ENCODE measurements around the gene PGAP2.
"Not testable (repeated sequence)": the region's sequence is repeated elsewhere in the genome, so short reads cannot be mapped to it uniquely, and the experiment has no call there.

The PGAP2 gene

DNA sequence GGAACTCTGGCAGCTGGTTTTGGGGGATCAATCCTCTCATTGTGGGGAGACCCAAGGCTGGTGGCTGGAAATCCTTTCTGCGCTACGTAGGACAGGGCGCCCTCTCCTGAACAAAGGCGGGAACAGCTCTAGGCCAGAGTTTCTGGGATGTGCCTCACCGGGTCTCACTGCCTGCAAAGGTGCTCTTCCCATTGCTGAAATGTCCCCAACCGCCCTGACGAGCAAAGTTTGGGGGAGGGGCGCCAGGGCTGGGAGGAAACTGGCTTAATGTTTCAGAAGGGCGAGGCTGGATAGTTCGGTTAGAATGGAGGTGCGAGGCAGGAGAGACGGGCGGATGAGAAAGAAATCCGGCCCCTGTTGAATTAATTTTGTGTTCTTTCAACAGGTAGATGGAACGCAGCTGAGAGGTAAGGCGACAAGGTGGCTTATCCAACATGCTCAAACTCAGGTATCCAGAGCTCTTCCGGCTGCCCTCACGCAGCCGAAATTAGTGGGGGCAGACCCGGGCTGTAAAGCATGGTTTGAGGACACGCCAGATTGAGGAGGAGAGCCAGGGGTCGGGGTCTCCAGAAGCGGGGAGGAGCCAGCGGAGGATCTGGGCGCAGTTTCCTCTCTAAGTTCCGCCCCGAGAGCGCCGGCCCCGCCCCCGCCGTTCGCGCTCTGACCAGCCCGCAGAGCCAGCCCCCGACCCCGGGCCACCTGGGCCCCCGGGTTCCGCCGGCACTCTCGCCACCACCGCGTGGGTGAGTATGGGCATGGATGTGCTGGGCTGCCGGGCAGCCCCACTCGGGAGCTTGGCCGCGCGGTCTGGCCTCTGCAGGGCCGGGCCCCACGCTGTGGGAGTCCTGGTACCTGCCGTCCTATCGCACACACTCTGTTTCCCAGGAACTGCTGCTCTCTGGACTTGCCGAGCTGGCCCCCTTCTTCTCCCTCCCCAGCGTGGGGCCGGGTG lies at the start of gene PGAP2:
TSS of gene PGAP2 (plus strand) at position 652 of the 952 bp plus-strand sequence. CDS start 2,700 bp downstream, outside the sequence.
- peak; percentile 80 for DNase-seq

DNA sequence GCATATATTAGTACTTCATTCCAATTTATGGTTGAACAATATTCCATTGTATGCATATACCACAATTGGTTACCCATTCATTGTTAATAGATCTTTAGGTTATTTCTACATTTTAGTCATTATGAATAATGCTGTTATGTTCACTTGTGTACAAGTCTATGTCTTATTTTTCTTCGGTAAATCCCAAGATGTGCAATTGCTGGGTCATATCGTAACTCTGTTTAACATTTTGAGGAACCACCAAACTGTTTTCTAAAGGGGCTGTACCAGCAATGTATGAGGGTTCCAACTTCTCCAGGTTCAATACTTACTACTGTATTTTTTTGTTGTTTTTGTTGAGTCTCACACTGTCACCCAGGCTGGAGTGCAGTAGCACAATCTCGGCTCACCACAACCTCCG lies 44.1 kb upstream of the PGAP2 start:
- no peak for DNase-seq

DNA sequence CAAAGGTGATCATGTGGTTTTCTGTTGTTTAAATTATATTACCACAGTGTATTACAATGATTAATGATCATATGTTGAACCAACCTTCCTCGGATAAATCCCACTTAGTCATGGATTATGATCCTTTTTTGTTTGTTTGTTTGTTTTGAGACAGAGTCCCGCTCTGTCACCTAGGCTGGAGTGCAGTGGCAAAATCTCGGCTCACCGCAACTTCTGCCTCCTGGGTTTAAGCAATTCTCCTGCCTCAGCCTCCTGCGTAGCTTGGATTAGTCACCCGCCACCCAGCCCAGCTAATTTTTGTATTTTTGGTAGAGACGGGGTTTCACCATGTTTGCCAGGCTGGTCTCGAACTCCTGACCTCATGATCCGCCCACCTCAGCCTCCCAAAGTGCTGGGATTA lies 41.5 kb upstream of the PGAP2 start:
- DNase-seq: not testable (repeated sequence)

DNA sequence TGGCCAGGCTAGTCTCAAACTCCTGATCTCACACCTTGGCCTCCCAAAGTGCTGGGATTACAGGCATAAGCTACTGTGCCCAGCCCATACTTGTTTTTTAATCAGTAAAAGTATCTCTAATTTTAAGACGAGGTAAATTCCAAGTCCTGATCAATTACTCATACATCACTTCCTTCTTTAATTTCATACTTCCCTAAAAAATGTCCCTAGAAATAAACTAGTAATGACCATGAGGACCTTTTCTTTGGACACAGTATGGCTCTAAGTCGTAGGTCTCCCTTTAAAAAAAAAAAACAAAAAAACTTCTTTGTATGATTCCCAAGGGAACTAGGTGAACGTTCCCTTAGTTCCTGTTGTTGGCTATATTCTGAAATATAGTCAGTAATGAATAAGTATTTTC lies 40.8 kb upstream of the PGAP2 start:
- no peak for DNase-seq

DNA sequence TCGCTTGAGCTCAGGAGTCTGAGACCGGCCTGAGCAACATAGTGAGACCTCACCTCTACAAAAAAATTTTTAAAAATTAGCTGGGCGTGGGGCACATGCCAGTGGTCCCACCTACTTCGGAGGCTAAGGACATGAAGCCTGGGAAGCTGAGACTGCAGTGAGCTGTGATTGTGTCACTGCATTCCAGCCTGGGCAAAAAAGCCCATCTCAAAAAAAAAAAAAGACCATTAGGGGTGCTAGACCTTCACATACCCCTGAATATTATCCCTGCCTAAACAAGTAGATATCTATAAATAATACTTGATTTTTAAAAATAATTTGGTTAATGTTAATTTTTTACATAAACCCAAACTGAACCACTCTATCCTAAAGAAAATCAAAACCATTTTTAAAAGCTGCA lies 35.2 kb upstream of the PGAP2 start:
- DNase-seq: no peak

DNA sequence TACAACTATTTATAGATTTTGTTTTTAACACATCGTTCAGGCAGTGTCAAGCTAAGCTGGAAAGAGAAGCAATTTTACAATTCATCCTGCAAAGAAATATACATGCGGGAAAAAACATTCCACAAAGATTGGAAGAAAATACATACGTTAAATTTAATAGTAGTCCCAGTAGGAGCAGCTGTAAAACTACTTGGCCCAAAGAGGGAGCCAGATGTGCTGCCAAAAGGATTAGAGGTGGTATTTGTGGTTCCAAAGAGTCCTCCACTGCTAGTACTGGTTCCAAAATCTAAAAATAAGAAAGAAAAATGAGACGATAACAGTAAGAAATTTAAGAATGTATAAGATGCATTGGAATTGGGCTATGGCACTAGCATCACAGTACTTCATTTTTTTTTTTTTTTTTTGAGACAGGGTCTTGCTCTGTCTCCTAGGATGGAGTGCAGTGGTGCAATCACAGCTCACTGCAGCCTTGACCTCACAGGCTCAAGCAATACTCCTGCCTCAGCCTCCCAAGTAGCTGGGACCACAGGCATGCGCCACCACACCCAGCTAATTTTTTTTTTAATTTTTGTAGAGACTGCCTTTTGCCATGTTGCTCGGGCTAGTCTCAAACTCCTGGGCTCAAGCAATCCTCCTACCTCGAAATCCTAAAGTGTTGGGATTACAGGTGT lies 32.5 kb upstream of the PGAP2 start:
- no peak for DNase-seq

DNA sequence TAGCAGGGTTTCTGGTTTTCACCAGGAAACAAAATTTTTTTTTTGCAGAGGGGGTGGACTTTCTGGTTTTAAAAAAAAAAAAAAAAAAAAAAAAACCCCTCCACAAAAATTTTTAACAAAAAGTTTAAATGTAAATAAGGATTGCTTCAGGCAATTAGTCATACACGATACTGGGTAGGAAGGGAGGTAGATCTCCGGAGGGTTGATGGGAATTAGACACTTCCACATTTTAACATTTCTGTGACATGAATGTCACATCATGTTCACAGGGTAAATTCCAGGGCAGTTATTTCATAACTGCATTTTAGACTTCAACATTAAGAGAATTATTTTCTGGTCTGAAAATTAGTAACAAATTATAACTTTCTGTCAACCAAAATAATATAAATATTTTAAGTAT lies 26.9 kb upstream of the PGAP2 start:
- DNase-seq: no peak

DNA sequence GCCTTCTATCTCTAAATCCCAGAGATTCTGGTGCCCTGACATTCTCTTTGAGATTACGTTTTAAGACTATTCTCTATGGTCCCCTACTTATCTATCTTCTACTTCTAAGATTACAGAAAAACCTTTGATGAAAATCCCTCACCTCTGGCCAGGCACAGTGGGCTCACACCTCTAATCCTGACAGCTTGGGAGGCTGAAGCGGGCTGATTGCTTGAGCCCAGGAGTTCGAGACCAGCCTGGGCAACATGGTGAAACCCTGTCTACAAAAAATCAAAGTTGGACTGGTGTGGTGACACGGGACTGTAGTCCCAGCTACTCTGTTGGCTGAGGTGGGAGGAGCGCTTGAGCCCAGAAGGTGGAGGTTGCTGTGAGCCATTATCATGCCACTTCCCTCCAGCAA lies 25.4 kb upstream of the PGAP2 start:
- no peak for DNase-seq

DNA sequence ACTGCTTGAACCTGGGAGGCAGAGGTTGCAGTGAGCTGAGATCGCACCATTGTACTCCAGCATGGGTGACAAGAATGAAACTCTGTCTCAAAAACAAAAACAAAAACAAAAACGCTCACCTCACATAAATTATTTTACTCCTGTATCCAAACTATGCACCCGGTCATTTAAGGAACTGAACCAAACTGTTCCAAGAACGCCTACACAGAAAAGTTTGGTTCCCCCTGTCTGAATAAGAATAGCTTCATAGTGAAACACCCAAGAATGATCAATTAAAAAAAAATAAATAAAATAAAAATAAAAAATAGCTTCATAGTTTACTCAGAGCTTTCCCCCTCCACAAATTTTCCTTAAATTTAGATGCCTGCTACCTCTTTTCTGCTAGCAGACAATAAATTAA lies 24.7 kb upstream of the PGAP2 start:
- no peak for DNase-seq

DNA sequence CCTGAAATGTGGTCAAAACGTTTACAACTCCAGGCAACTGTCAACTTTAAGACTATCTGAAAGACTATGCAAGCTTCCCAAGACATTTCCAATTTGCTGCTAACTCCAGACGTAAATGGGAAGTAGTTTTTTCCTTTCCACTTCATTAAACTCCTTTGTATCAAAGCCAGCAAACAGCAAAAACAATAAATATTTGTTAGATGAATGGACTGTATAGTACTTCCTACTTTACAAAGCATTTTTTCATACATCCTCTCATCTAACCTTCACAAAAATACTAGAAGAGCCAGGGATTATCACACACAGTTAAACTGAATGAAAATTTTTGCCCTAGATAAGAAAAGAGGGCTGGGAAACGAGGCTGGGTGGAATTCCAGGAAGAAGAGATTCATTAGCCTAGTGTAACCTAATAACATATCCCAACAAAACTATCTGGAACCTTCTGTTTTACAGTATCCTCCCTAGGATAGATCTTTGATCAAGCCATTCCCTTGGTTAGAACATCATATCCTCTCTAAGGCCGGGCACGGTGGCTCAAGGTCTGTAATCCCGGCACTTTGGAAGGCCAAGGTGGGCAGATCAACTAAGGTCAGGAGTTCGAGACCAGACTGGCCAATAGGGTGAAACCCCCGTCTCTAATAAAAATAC lies 21.5 kb upstream of the PGAP2 start:
- no peak for DNase-seq

DNA sequence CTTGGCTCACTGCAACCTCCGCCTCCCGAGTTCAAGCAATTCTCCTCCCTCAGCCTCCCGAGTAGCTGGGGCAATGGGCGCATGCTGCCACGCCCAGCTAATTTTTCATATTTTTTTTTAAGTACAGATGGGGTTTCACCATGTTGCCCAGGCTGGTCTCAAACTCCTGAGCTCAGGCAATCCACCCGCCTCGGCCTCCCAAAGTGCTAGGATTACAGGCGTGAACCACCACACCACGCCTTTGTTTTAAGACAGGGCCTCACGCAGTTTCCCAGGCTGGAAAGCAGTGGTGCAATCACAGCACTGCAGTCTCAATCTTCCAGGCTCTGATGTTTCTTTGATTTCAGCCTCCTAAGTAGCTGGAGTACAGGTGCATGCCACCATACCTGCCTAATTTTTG lies 14.0 kb upstream of the PGAP2 start:
- DNase-seq: not testable (repeated sequence)

DNA sequence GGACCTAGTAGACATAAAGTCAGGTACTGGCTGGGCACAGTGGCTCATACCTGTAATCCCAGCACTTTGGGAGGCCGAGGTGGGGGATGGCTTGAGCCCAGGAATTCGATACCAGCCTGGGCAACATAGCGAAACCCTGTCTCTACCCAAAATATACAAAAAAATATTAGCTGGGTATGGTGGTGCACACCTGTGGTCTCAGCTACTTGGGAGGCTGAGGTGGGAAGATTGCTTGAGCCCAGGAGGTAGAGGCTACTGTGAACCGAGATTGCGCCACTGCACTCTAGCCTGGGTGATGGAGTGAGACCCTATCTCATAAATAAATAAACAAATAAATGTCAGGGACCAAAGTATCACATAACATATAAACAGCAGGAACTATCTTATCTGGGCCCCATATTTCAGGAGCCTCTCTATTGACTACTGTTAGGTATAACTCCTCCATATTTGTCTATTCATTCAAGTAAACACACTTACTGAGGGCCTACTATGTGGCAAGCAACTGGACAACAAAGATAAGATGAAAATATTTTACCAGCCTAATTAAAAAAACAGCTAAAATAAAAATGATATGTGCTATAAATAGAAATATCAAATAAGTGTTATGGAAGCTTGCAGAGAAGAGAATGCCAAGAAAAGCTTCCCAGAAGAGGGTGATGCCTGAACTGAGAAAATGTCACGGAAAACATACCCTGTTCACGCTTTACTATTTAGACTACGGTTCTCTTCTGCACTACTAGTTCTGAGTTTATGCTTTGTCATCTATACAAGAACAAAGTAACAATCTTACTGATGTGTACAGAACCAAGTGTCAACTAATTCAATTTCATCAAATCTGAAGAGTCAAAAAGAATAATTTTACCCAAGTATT lies 13.0 kb upstream of the PGAP2 start:
- DNase-seq: no peak

DNA sequence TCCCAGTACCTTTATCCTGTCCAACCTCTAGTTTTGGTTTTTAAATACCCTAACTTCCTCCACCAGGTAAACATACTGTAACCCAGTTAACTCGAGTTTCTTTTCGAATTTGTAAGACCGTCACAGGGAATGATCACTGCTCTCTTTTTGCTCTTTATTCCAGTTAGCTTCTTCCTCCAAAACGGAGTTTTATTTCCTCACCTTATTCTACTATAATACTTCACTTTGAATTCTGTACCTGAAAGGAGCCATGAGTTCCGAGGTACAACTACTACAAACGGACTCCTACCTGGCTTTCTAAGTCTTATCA lies 12.4 kb upstream of the PGAP2 start:
- no peak for DNase-seq

DNA sequence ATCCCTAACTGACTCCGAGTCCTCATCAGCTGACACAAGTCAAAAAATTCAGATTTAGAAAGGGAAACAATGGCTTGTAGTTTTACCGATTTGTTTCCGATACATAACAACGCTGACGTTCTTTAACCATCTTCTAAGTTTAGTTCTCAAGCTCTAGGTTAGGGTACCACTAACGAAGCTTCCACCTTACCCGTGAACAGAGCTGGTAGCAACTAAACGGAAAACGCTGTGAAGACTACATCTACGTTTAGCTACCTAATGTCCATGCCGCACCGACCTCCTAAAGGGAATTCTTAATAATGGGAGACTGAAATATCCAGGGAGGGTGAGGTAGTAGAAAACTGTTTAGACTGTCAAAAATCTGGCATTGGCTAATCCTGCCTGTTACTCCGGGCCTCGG lies 12.0 kb upstream of the PGAP2 start:
- no peak for DNase-seq

DNA sequence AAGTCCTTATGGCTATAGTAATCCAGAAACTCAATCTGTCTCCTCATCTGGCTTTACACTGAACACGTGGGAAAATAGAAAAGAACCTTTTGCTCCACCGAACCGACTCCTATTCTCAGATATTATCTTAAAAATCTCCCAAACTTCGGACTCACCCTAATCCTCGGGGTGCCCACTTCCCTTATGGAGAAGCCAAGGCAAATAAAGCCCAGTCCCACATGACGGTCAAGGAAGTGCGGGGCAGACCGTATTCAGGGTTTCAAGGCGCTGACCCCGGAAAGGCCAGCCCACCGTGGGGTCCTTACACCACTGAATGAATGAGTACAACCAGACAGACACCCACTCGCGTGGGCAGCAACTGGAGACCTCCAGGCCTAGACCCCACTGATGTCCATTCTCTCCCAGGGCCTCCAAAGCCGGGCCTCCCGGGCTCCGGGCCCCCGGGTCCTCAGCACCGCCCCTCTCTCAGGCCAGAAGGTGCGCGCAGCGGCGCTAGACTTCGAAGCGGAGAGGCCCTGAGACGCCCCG lies 11.5 kb upstream of the PGAP2 start:
- no peak for DNase-seq

DNA sequence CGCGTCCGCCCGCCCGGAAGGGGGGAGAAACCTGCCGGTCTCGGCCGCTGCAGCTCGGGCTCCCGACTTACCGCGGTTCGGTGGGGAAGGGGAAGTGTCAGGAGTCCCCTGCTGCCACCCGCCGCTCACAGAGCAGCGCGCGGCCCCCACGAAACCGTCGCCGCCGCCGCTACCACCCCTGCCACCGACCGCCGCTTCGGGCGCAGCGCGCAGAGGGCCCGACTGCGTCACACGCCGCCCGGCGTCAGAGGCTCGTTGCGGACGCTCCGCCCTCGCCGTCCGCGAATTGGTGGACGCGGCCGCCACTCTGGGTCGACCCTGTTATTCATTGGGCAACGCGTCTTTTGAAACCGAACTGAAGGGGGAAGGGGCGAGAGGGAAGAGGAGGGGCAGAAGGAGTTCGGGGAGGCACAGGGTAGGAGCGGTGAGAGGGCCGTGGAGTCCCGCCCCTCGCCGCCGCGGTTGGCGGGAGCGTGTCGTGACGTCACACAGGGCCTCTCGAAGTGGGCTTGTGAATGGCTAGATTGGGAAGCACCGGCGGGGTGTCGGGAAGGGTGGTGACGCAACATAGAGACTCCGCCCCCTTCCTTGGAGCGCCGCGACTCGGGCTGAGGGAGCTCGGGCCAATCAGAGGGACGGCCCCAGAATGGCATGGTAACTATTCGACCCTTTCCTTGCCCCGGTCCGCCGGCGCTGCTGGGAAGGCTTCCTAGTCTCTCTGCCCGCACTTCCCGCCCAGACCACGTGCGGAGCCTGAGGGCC lies 10.8 kb upstream of the PGAP2 start, which contains the start of gene NUP98:
TSS of gene NUP98 (minus strand) at position 226 of the 762 bp plus-strand sequence. CDS start 15,437 bp downstream, outside the sequence.
- DNase-seq: peak; percentile 100

DNA sequence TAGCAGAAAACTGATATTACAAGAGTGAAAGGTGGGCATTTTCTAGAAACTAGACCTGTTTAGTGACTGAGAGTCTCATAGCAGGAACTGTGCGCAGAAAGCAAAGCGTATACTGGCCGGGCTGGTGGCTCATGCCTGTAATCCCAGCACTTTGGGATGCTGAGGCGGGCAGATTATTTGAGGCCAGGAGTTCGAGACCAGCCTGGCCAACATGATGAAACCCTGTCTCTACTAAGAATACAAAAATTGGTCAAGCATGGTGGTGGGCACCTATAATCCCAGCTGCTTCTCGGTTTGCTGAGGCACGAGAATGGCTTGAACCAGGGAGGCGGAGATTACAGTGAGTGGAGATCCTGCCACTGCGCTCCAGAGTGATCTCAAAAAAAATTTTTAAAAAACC lies 9.2 kb upstream of the PGAP2 start:
- no peak for DNase-seq

DNA sequence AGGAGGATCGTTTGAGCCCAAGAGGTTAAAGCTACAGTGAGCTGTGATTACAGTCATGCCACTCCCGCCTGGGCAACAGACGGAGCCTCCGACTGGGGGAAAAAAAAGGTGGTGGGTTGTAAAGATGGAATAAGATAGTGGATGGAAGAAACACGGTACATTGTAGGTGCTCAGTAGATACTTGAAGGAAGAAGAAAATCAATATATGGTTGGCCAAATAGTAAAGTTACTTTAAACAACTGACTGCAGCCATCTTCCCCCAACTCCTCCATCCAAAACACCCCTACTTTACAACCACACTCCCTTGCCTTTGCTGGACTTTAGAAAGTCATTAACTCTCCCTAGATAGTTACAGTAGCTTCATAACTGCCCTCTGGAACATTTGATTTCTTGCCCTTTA lies 8.5 kb upstream of the PGAP2 start:
- DNase-seq: no peak

DNA sequence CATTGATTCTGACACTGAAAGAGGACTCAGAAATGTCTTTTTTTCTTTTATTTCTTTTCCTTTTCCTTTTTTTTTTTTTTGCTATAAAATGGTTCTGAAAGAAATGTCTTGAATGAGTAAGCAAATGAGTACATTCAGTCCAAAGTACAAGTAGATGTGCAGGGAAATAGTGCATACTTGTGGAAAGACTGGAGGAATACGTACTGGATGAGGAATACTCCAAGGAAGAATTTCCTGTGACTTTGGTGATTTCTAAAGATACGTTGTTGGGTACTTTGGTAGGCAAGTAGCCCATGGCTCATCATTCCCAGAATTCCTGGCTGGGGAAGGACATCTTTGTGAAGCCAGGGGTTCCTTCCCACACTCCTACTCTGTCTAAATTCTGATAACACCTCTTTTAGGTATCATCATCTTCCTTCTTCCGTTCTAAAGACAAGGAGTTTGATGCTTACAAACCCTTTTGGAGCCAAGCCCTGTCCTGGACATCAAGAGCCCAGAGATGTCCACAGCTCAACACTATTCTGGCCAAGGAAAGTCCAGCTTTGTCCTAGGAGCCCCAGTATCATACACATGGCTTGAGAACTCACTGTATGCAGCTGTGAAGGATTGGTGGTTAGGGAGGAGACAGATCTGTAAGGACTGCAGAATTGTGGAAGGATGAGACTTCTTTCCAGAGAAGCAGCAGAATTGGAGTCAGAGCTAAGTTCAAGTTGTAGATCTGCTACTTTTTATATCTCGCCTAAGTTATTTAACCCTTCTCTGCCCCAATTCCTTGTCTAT lies 6.2 kb upstream of the PGAP2 start:
- no peak for DNase-seq

DNA sequence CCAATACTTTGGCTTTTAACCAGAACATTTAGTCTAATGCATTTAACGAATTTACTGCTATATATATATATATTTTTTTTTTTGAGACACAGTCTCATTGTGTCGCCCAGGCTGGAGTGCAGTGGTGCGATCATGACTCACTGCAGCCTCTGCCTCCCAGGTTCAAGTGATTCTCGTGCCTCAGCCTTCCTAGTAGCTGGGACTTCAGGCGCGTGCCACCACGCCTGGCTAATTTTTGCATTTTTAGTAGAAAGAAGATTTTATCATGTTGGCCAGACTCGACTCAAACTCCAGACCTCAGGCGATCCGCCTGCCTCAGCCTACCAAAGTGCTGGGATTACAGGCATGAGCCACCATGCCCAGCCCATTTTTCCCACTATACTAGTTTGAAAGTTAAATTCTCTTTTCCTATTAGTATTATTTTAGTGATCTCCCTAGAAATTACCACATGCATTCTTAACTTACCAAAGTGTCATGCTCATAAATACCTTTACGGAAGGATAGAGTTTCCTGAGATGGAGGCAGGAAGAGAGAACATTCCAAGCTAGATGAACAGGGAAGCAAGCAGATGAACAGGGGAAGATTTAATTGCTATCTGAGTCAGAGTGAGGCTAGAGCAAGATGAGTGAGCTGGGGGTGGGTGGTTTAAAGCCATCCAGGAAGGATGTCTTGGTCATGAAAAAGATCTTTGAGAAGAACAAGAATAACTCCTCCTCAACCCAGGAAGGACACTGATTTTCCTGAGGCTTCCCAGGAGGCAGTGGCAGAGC lies 4.4 kb upstream of the PGAP2 start:
- no peak for DNase-seq
